K562 (cell line): ENCODE measurements around the gene MCL1. TPM values are rescaled to one million over a fixed set of nuclear protein-coding genes. Genes with fewer than 3 reads are reported as not detected.

Source experiments
- AFF1 ChIP-seq, 2 experiments: fragments of 450-650 bp; IDR thresholded peaks; 2 replicates each; pipeline ENCODE4 v1.6.1; 2018; ENCODE audit warnings: mild to moderate bottlenecking in 2 of 2, low read depth in 1 of 2; ENCODE audit not compliant: partially characterized antibody in 2 of 2
- CBX8 ChIP-seq: fragments of 200-600 bp; sonication (generic); IDR thresholded peaks from 2 replicates; pipeline ENCODE4 v1.6.1; 2012; ENCODE audit warnings: borderline replicate concordance, mixed run types, low read depth, mild to moderate bottlenecking, moderate library complexity, mixed read lengths, low read length, control low read depth, inconsistent platforms; ENCODE audit not compliant: poor library complexity, severe bottlenecking; ENCODE audit errors: extremely low read depth
- CREM ChIP-seq: IDR thresholded peaks from 2 replicates; pipeline ENCODE4 v1.6.1; 2014; ENCODE audit warnings: antibody characterized with exemption, low read depth
- EGR1 ChIP-seq: fragments of 450-650 bp; conservative IDR thresholded peaks from 2 replicates; pipeline ENCODE4 v1.6.1; 2017; ENCODE audit warnings: mild to moderate bottlenecking
- FOXK1 ChIP-seq: sonication (generic); formaldehyde crosslinking; IDR thresholded peaks from 2 replicates; pipeline ENCODE4 v1.8.0; 2022; ENCODE audit warnings: missing genetic modification reagents, mild to moderate bottlenecking, borderline replicate concordance
- NFE2 ChIP-seq: IDR thresholded peaks from 2 replicates; pipeline ENCODE4 v1.6.1; 2014; ENCODE audit warnings: antibody characterized with exemption, low read depth
- POLR2B ChIP-seq: fragments of 450-650 bp; IDR thresholded peaks from 2 replicates; pipeline ENCODE4 v1.6.1; 2018; ENCODE audit warnings: low read depth; ENCODE audit not compliant: partially characterized antibody
- POLR2H ChIP-seq: IDR thresholded peaks from 2 replicates; pipeline ENCODE4 v1.6.1; 2016; ENCODE audit warnings: missing genetic modification characterization, low read depth, mild to moderate bottlenecking, control low read depth, missing compliant biosample characterization, moderate library complexity
- PTRF ChIP-seq: fragments of 450-650 bp; IDR thresholded peaks from 2 replicates; pipeline ENCODE4 v1.6.1; 2016; ENCODE audit warnings: mild to moderate bottlenecking, missing genetic modification characterization, missing compliant biosample characterization
- PYGO2 ChIP-seq: fragments of 450-650 bp; IDR thresholded peaks from 2 replicates; pipeline ENCODE4 v1.6.1; 2016; ENCODE audit warnings: mild to moderate bottlenecking, missing genetic modification characterization, moderate library complexity, missing compliant biosample characterization
- RB1 ChIP-seq: fragments of 450-650 bp; IDR thresholded peaks from 2 replicates; pipeline ENCODE4 v1.6.1; 2017; ENCODE audit warnings: low read depth, mild to moderate bottlenecking
- SMAD3 ChIP-seq: fragments of 450-650 bp; formaldehyde crosslinking; conservative IDR thresholded peaks from 2 replicates; pipeline ENCODE4 v1.4.0; 2020; ENCODE audit warnings: mild to moderate bottlenecking
- TCF7 ChIP-seq: sonication (generic); IDR thresholded peaks from 2 replicates; pipeline ENCODE4 v1.6.1; 2016; ENCODE audit warnings: antibody characterized with exemption, borderline replicate concordance
- ZSCAN32 ChIP-seq: fragments of 450-650 bp; formaldehyde crosslinking; IDR thresholded peaks from 2 replicates; pipeline ENCODE4 v1.4.0; 2020; ENCODE audit warnings: mild to moderate bottlenecking, moderate library complexity
- polyA plus RNA-seq, 8 experiments: library from polyadenylated mRNA; depleted of rRNA in 4 of 8; stranded (reverse) in 5 of 8; unstranded in 3 of 8; fragments of >200 nt; fragmentation: Nextera tagmentation in 2 of 8; fragmentation: Illumina TruSeq in 1 of 8; extraction: Ambion mirVana in 2 of 8; extraction: Trizol in 1 of 8; gene quantifications; 2 replicates each; pipeline versions ENCODE4 v1.2.1 to v1.2.3, GENCODE V29; 2011 to 2014; ENCODE audit warnings: inconsistent platforms in 1 of 8, missing spikeins in 1 of 8
- total RNA-seq, 7 experiments: library from RNA; depleted of rRNA in 6 of 7; stranded (reverse); fragments of >200 nt in 6 of 7; fragmentation: Illumina TruSeq in 2 of 7; extraction: Trizol in 2 of 7; gene quantifications; 2 replicates each; pipeline versions ENCODE4 v1.2.1 to v1.2.3, GENCODE V29; 2011 to 2021; ENCODE audit warnings: low replicate concordance in 1 of 7
- TF ChIP-seq, protein P1 (sequence below): fragments of 250-450 bp; sonication (Bioruptor Pico); IDR thresholded peaks from 2 replicates; pipeline ENCODE4 v1.5.0; 2021
- TF ChIP-seq, protein P2 (sequence below): sonication (generic); formaldehyde crosslinking; IDR thresholded peaks from 2 replicates; pipeline ENCODE4 v1.8.0; 2022; ENCODE audit warnings: mild to moderate bottlenecking, missing genetic modification reagents
- TF ChIP-seq, protein P3 (sequence below): fragments of 200-800 bp; sonication (Bioruptor generic); IDR thresholded peaks from 2 replicates; pipeline ENCODE4 v1.6.1; 2017; ENCODE audit warnings: missing genetic modification characterization, missing compliant biosample characterization

The MCL1 gene
- total and polyA plus RNA-seq, 9 of the 15 experiments (the other 6 are each of a cell fraction or from before 2014, with no cell fraction given): 27.1 to 224 (median 138) TPM

DNA sequence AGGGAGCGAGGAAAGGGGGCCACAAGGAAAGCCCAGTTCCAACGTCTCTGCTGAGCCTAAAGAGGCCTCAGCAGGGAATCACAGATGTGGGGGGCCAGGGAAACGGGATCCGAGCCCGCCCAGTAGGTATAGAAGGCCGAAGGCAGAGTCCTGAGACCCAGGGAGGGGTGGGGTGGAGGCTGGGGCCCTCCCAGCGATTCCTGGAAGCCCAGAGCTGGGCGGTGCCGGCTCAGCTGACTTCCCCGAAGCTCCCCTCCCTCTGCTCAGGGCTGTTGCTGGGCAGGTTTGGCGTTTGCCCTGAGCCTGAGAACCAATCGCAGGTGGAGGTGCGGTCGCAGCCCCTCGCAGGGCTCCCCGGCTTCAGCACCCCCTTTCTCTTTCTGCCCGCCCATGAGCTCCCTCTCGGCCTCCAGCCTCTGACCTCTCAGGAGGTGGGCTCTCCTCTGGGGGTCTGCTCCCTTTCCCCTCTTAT lies 17.4 kb downstream of the MCL1 start (continued):
- TF ChIP-seq AFF1 (IDR thresholded peaks at IDR 0.05; ENCODE audit: low read depth in 1 of 2, partially characterized antibody in 2 of 2) (no peak), PTRF (tag) (no peak), RB1 (peak; percentile 27; the same call in 1 of the 2 replicates), ZSCAN32 (CRISPR knock-in tag) (no peak), CBX8 (no peak), FOXK1 (CRISPR knock-in tag) (no peak), NFE2 (no peak), POLR2H (tag) (0 out of 2 replicates have a peak, but pooled peaks have one; percentile 23), PYGO2 (tag) (no peak), CREM (peak; percentile 46), EGR1 (no peak), POLR2B (no peak), TCF7 (no peak), SMAD3 (CRISPR knock-in tag) (no peak)
- TF ChIP-seq, protein P1, sequence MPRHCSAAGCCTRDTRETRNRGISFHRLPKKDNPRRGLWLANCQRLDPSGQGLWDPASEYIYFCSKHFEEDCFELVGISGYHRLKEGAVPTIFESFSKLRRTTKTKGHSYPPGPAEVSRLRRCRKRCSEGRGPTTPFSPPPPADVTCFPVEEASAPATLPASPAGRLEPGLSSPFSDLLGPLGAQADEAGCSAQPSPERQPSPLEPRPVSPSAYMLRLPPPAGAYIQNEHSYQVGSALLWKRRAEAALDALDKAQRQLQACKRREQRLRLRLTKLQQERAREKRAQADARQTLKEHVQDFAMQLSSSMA (CRISPR knock-in tag): no peak
- TF ChIP-seq, protein P2, sequence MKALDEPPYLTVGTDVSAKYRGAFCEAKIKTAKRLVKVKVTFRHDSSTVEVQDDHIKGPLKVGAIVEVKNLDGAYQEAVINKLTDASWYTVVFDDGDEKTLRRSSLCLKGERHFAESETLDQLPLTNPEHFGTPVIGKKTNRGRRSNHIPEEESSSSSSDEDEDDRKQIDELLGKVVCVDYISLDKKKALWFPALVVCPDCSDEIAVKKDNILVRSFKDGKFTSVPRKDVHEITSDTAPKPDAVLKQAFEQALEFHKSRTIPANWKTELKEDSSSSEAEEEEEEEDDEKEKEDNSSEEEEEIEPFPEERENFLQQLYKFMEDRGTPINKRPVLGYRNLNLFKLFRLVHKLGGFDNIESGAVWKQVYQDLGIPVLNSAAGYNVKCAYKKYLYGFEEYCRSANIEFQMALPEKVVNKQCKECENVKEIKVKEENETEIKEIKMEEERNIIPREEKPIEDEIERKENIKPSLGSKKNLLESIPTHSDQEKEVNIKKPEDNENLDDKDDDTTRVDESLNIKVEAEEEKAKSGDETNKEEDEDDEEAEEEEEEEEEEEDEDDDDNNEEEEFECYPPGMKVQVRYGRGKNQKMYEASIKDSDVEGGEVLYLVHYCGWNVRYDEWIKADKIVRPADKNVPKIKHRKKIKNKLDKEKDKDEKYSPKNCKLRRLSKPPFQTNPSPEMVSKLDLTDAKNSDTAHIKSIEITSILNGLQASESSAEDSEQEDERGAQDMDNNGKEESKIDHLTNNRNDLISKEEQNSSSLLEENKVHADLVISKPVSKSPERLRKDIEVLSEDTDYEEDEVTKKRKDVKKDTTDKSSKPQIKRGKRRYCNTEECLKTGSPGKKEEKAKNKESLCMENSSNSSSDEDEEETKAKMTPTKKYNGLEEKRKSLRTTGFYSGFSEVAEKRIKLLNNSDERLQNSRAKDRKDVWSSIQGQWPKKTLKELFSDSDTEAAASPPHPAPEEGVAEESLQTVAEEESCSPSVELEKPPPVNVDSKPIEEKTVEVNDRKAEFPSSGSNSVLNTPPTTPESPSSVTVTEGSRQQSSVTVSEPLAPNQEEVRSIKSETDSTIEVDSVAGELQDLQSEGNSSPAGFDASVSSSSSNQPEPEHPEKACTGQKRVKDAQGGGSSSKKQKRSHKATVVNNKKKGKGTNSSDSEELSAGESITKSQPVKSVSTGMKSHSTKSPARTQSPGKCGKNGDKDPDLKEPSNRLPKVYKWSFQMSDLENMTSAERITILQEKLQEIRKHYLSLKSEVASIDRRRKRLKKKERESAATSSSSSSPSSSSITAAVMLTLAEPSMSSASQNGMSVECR (CRISPR knock-in tag): no peak
- TF ChIP-seq, protein P3, sequence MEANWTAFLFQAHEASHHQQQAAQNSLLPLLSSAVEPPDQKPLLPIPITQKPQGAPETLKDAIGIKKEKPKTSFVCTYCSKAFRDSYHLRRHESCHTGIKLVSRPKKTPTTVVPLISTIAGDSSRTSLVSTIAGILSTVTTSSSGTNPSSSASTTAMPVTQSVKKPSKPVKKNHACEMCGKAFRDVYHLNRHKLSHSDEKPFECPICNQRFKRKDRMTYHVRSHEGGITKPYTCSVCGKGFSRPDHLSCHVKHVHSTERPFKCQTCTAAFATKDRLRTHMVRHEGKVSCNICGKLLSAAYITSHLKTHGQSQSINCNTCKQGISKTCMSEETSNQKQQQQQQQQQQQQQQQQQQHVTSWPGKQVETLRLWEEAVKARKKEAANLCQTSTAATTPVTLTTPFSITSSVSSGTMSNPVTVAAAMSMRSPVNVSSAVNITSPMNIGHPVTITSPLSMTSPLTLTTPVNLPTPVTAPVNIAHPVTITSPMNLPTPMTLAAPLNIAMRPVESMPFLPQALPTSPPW (CRISPR knock-in tag): peak; percentile 95
